ENCODE measurements around the gene SAMD5. TPM values are rescaled to one million over a fixed set of nuclear protein-coding genes. Genes with fewer than 3 reads are reported as not detected.

The SAMD5 gene
- total RNA-seq, 1 donor from 2014 or later, result 3.2 TPM

GRCh38 chr6:147569788-147570187, 61.3 kb downstream of the SAMD5 start:
- DNase-seq (ENCODE audit: extremely low spot score in 2 of 2), result no peak
- Histone ChIP-seq H3K4me3 (no peak overlapping the region), H3K9me3 (no peaks in the 10 kb centered on the region), H3K27ac (no peak overlapping the region), H3K4me1 (no peaks in the 10 kb centered on the region), H3K36me3 (no peaks in the 10 kb centered on the region), H3K27me3 (no peaks in the 10 kb centered on the region)
- intact Hi-C loops (cut with DNase I), result no loop called here
- no peak for TF ChIP-seq CTCF (IDR thresholded peaks at IDR 0.05)
- no peak for TF ChIP-seq POLR2A (IDR thresholded peaks at IDR 0.05)
- TF ChIP-seq POLR2AphosphoS5 (IDR thresholded peaks at IDR 0.05; ENCODE audit: insufficient read depth in 1 of 2, low read depth in 1 of 2), result no peak

GRCh38 chr6:147570681-147571080, 62.2 kb downstream of the SAMD5 start:
- no peak for TF ChIP-seq POLR2AphosphoS5 (IDR thresholded peaks at IDR 0.05; ENCODE audit: insufficient read depth in 1 of 2, low read depth in 1 of 2)
- no peak for TF ChIP-seq CTCF (IDR thresholded peaks at IDR 0.05)
- TF ChIP-seq POLR2A (IDR thresholded peaks at IDR 0.05), result no peak
- Histone ChIP-seq H3K27ac (no peak overlapping the region), H3K27me3 (no peaks in the 10 kb centered on the region), H3K9me3 (no peaks in the 10 kb centered on the region), H3K4me3 (no peak overlapping the region), H3K4me1 (no peaks in the 10 kb centered on the region), H3K36me3 (no peaks in the 10 kb centered on the region)
- DNase-seq (ENCODE audit: extremely low spot score in 2 of 2), result no peak
- intact Hi-C loops (cut with DNase I), result no loop called here

- Histone ChIP-seq H3K4me1 (no peaks in the 10 kb centered on the region), H3K36me3 (no peaks in the 10 kb centered on the region), H3K9me3 (no peaks in the 10 kb centered on the region), H3K27ac (no peak overlapping the region), H3K4me3 (no peak overlapping the region), H3K27me3 (no peaks in the 10 kb centered on the region)
- no peak for TF ChIP-seq POLR2AphosphoS5 (IDR thresholded peaks at IDR 0.05; ENCODE audit: insufficient read depth in 1 of 2, low read depth in 1 of 2)
- DNase-seq (ENCODE audit: extremely low spot score in 2 of 2), result no peak
- intact Hi-C loops (cut with DNase I), result no loop called here
These were observed 69.0 kb downstream of the SAMD5 start for GRCh38 chr6:147577488-147577887.

- Histone ChIP-seq H3K27ac (no peak overlapping the region), H3K4me1 (no peaks in the 10 kb centered on the region), H3K27me3 (no peaks in the 10 kb centered on the region), H3K36me3 (no peaks in the 10 kb centered on the region), H3K4me3 (no peak overlapping the region), H3K9me3 (no peaks in the 10 kb centered on the region)
- no peak for DNase-seq (ENCODE audit: extremely low spot score in 2 of 2)
- intact Hi-C loops (cut with DNase I), result no loop called here
- TF ChIP-seq CTCF (IDR thresholded peaks at IDR 0.05), result no peak
- TF ChIP-seq POLR2AphosphoS5 (IDR thresholded peaks at IDR 0.05; ENCODE audit: insufficient read depth in 1 of 2, low read depth in 1 of 2), result no peak
- TF ChIP-seq POLR2A (IDR thresholded peaks at IDR 0.05), result no peak
These were observed 69.7 kb downstream of the SAMD5 start for GRCh38 chr6:147578159-147578558.

- H3K4me1 ChIP-seq, result no peaks in the 10 kb centered on the region
- H3K27me3 ChIP-seq, result no peaks in the 10 kb centered on the region
- H3K4me3 ChIP-seq, result no peak overlapping the region
- no peak for TF ChIP-seq POLR2AphosphoS5 (IDR thresholded peaks at IDR 0.05; ENCODE audit: insufficient read depth in 1 of 2, low read depth in 1 of 2)
- no peak for TF ChIP-seq POLR2A (IDR thresholded peaks at IDR 0.05)
- no peak for TF ChIP-seq CTCF (IDR thresholded peaks at IDR 0.05)
- no peak for DNase-seq (ENCODE audit: extremely low spot score in 2 of 2)
- no peak overlapping the region for H3K27ac ChIP-seq
- no peaks in the 10 kb centered on the region for H3K9me3 ChIP-seq
- intact Hi-C loops (cut with DNase I), result no loop called here
- H3K36me3 ChIP-seq, result no peaks in the 10 kb centered on the region
These were observed 70.4 kb downstream of the SAMD5 start for GRCh38 chr6:147578883-147579282.

GRCh38 chr6:147579667-147580066, 71.2 kb downstream of the SAMD5 start:
- no peak overlapping the region for H3K27ac ChIP-seq
- no peaks in the 10 kb centered on the region for H3K9me3 ChIP-seq
- TF ChIP-seq CTCF (IDR thresholded peaks at IDR 0.05) (no peak), POLR2AphosphoS5 (IDR thresholded peaks at IDR 0.05; ENCODE audit: insufficient read depth in 1 of 2, low read depth in 1 of 2) (no peak), POLR2A (IDR thresholded peaks at IDR 0.05) (no peak)
- no peak overlapping the region for H3K4me3 ChIP-seq
- no peaks in the 10 kb centered on the region for H3K27me3 ChIP-seq
- no peak for DNase-seq (ENCODE audit: extremely low spot score in 2 of 2)
- H3K4me1 ChIP-seq, result no peaks in the 10 kb centered on the region
- intact Hi-C loops (cut with DNase I), result no loop called here
- no peaks in the 10 kb centered on the region for H3K36me3 ChIP-seq
